BJ (cell line): ENCODE results near the gene RPL41. TPM values are rescaled to one million over a fixed set of nuclear protein-coding genes. Genes with fewer than 3 reads are reported as not detected.

ENCODE experiments used
- CTCF ChIA-PET: fragments of 350-600 bp; formaldehyde crosslinking; extraction: SDS; loops from one replicate; lab custom pipeline; 2021; ENCODE audit warnings: antibody characterized with exemption, inconsistent platforms; lab: Yijun Ruan, JAX
- POLR2A ChIA-PET: fragments of 300-600 bp; sonication (Branson Sonifier 250); formaldehyde crosslinking; extraction: SDS; loops from one replicate; lab custom pipeline; 2021; ENCODE audit warnings: antibody characterized with exemption; lab: Charles Lee
- DNase-seq: peaks from one replicate; pipeline ENCODE4 v3.0.0-alpha.2; 2011; ENCODE audit warnings: low read depth
- H3K27me3 ChIP-seq: 2 replicates; pipeline ENCODE4 v1.6.0; 2011; ENCODE audit warnings: low read length; ENCODE audit not compliant: control insufficient read depth, insufficient read depth
- H3K36me3 ChIP-seq: 2 replicates; pipeline ENCODE4 v1.5.1; 2011; ENCODE audit warnings: low read length; ENCODE audit not compliant: control insufficient read depth, insufficient read depth
- H3K4me3 ChIP-seq: 2 replicates; pipeline ENCODE4 v1.5.1; 2011; ENCODE audit warnings: low read depth, mild to moderate bottlenecking, control low read depth, low read length
- CTCF ChIP-seq: IDR thresholded peaks from 2 replicates; pipeline ENCODE4 v1.5.1; 2011; ENCODE audit warnings: low read depth, mild to moderate bottlenecking, control low read depth, inconsistent platforms, low read length, moderate library complexity; ENCODE audit not compliant: insufficient read depth
- polyA plus RNA-seq: library from polyadenylated mRNA; depleted of rRNA; stranded (reverse); fragments of >200 nt; gene quantifications from 2 replicates; pipeline ENCODE4 v1.2.3, GENCODE V29; 2011; rRNA removed

Gene RPL41
- polyA plus RNA-seq, 1 experiment: 5,645 TPM

GRCh38 chr12:56163533-56164344 is 47.3 kb downstream of the RPL41 start:
- ChIA-PET POLR2A (interaction anchor here (0.7 to 1.0 kb wide), 3 partner anchors 16 to 44 kb away, joined by 3 to 6 read pairs (median 3); partner anchors contain the start of gene ESYT1), CTCF (interaction anchor here (2.0 to 8.7 kb wide), 4 partner anchors 13 to 44 kb away, joined by 5 to 56 read pairs (median 30); partner anchors contain the start of genes MYL6B, SMARCC2 and ZC3H10)
- no peak for TF ChIP-seq CTCF
- Histone ChIP-seq H3K36me3 (peaks cover 37% of the 10 kb centered on the region), H3K27me3 (no peaks in the 10 kb centered on the region), H3K4me3 (no peak overlapping the region)
- no peak for DNase-seq

GRCh38 chr12:56164345-56164729 is 47.9 kb downstream of the RPL41 start:
- peaks cover 38% of the 10 kb centered on the region for H3K36me3 ChIP-seq
- CTCF ChIA-PET: interaction anchor here (0.8 to 8.7 kb wide), 3 partner anchors 17 to 45 kb away, joined by 3 to 56 read pairs (median 5); partner anchors contain the start of gene SMARCC2
- no peak for TF ChIP-seq CTCF
- no peak for DNase-seq
- H3K27me3 ChIP-seq: no peaks in the 10 kb centered on the region
- no peak overlapping the region for H3K4me3 ChIP-seq
- POLR2A ChIA-PET: no interaction called here

- DNase-seq: no peak
- Histone ChIP-seq H3K4me3 (no peak overlapping the region), H3K27me3 (no peaks in the 10 kb centered on the region), H3K36me3 (peaks cover 36% of the 10 kb centered on the region)
- CTCF ChIA-PET: interaction anchor here (1.4 to 8.7 kb wide), 3 partner anchors 23 to 46 kb away, joined by 5 to 56 read pairs (median 5); partner anchors contain the start of gene SMARCC2
- no peak for TF ChIP-seq CTCF
- POLR2A ChIA-PET: no interaction called here
Observed at GRCh38 chr12:56165369-56165768, 48.9 kb downstream of the RPL41 start.

Other genes with a start within 250 kb of the RPL41 start
- gene PYM1, start 188.7 kb upstream of the RPL41 start, polyA plus RNA-seq: 37.1 and 37.8 TPM in 2 replicates
- 53.0 and 56.2 TPM in 2 replicates for gene DGKA, start 185.5 kb upstream of the RPL41 start, polyA plus RNA-seq
- 1.2 and 1.8 TPM in 2 replicates for gene PMEL, start 150.6 kb upstream of the RPL41 start, polyA plus RNA-seq
- gene CDK2, start 149.8 kb upstream of the RPL41 start, polyA plus RNA-seq: 56.6 and 75.2 TPM in 2 replicates
- gene RAB5B, start 142.6 kb upstream of the RPL41 start, polyA plus RNA-seq: 117 and 130 TPM in 2 replicates
- gene SUOX, start 119.4 kb upstream of the RPL41 start, polyA plus RNA-seq: 14.4 and 22.3 TPM in 2 replicates
- 1.9 and 2.9 TPM in 2 replicates for gene IKZF4, start 95.6 kb upstream of the RPL41 start, polyA plus RNA-seq
- 635 and 868 TPM in 2 replicates for gene RPS26, start 74.7 kb upstream of the RPL41 start, polyA plus RNA-seq
- gene ERBB3, start 36.5 kb upstream of the RPL41 start, polyA plus RNA-seq: 4.7 and 6.0 TPM in 2 replicates
- 134 and 215 TPM in 2 replicates for gene PA2G4, start 12.1 kb upstream of the RPL41 start, polyA plus RNA-seq
- gene ZC3H10, start 1.6 kb downstream of the RPL41 start, polyA plus RNA-seq: 1.4 and 1.6 TPM in 2 replicates
- 180 and 264 TPM in 2 replicates for gene ESYT1, start 11.6 kb downstream of the RPL41 start, polyA plus RNA-seq
- 74.1 and 75.4 TPM in 2 replicates for gene MYL6B, start 36.0 kb downstream of the RPL41 start, polyA plus RNA-seq
- 5,667 and 6,879 TPM in 2 replicates for gene MYL6, start 41.7 kb downstream of the RPL41 start, polyA plus RNA-seq
- gene SMARCC2, start 72.8 kb downstream of the RPL41 start, polyA plus RNA-seq: 60.7 and 72.6 TPM in 2 replicates
- gene RNF41, start 105.3 kb downstream of the RPL41 start, polyA plus RNA-seq: 212 and 338 TPM in 2 replicates
- 47.5 and 52.0 TPM in 2 replicates for gene NABP2, start 107.7 kb downstream of the RPL41 start, polyA plus RNA-seq
- gene SLC39A5, start 113.4 kb downstream of the RPL41 start, polyA plus RNA-seq: not detected in 2 replicates
- gene ANKRD52, start 141.8 kb downstream of the RPL41 start, polyA plus RNA-seq: 21.0 and 26.8 TPM in 2 replicates
- gene COQ10A, start 150.3 kb downstream of the RPL41 start, polyA plus RNA-seq: 13.7 and 14.1 TPM in 2 replicates
- 117 and 150 TPM in 2 replicates for gene CS, start 183.7 kb downstream of the RPL41 start, polyA plus RNA-seq
- 179 and 239 TPM in 2 replicates for gene CNPY2, start 199.4 kb downstream of the RPL41 start, polyA plus RNA-seq
- 27.2 and 32.3 TPM in 2 replicates for gene PAN2, start 217.4 kb downstream of the RPL41 start, polyA plus RNA-seq
- 0.12 TPM in 1 of 2 replicates, not detected in the other for gene IL23A, start 222.3 kb downstream of the RPL41 start, polyA plus RNA-seq
- gene STAT2, start 243.5 kb downstream of the RPL41 start, polyA plus RNA-seq: 154 TPM in 2 replicates
- not detected in 2 replicates for gene APOF, start 246.2 kb downstream of the RPL41 start, polyA plus RNA-seq